Measurements from ENCODE around the gene MRPS5.

DNA sequence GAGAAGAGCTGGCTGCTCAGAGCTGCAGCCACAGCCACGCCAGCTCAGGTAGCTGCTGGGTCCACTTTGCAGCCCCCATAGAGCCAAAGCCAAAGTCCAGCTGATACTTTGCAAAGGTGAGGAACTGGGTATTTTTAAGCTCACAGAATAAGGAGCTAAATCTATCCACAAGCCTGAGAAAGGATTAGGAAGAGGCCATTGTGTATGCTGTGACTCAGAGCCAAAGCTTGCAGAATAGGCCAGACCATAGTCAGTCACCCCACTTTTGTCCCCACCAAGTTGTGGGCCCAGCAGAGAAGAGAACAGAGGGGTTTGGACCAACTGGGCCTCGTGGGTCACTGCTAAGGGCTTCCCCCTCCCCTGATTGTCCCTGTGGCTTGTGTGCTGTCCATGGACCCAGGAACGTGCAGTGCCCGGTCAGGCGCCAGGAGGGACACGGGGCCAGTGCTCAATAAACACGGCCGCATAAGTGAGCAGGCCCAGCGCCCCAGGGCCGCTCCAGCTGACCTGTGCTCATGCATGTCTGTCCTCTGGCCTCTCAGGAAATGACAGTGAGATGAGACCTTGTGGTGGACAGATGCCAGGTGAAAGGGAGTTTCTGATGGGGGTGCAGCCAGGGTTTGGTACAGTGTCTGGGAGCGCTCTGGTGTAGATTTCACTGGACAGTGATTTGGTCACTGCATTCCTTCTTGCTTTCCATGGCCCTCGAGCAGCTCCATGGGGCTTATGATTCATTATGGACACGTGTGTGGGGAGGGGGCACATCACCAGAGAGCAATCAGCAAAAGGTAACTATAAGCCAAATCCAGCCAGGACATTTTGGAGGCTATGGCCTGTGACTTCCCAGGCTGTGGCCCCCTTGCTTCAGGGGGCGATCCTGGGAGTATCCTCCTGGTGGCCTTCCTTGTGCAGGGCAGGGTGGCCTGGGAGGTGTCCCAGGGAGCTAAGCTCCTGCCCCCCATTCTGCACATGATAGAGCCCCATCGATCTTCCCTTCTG, 64.8 kb downstream of the MRPS5 start:
- TF ChIP-seq, protein P1, sequence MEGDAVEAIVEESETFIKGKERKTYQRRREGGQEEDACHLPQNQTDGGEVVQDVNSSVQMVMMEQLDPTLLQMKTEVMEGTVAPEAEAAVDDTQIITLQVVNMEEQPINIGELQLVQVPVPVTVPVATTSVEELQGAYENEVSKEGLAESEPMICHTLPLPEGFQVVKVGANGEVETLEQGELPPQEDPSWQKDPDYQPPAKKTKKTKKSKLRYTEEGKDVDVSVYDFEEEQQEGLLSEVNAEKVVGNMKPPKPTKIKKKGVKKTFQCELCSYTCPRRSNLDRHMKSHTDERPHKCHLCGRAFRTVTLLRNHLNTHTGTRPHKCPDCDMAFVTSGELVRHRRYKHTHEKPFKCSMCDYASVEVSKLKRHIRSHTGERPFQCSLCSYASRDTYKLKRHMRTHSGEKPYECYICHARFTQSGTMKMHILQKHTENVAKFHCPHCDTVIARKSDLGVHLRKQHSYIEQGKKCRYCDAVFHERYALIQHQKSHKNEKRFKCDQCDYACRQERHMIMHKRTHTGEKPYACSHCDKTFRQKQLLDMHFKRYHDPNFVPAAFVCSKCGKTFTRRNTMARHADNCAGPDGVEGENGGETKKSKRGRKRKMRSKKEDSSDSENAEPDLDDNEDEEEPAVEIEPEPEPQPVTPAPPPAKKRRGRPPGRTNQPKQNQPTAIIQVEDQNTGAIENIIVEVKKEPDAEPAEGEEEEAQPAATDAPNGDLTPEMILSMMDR (IDR thresholded peaks at IDR 0.05) = no peak
- TF ChIP-seq POLR2A (IDR thresholded peaks at IDR 0.05) = no peak

All from breast epithelium (tissue), 3 donors.